ENCODE measurements around the gene INTS1. TPM values are rescaled to one million over a fixed set of nuclear protein-coding genes. Genes with fewer than 3 reads are reported as not detected.

INTS1 gene
- total and polyA plus RNA-seq, 11 donors = 35.5 to 67.4 (median 45.3) TPM

GRCh38 chr7:1431634-1432380, 72.4 kb downstream of the INTS1 start:
- Histone ChIP-seq H3K4me1 (peaks cover 0 to 11% (median 2%) of the 10 kb centered on the region in 12 donors), H3K27me3 (peaks cover 11 to 31% (median 22%) of the 10 kb centered on the region in 9 donors), H3K27ac (no peak overlapping the region), H3K4me3 (no peak overlapping the region), H3K9me3 (no peaks in the 10 kb centered on the region), H3K36me3 (peaks cover 0 to 10% (median 3%) of the 10 kb centered on the region in 9 donors)
- no peak for TF ChIP-seq POLR2A (IDR thresholded peaks at IDR 0.05)
- TF ChIP-seq CTCF (IDR thresholded peaks at IDR 0.05) = no peak
- ATAC-seq (peak in 3 of 4 donors; percentile 2 to 6 (median 2)), DNase-seq (no peak)
- intact Hi-C loops (cut with DNase I) = loop anchor here in 8 of 10 donors (1.0 to 10.0 kb wide), 8 partner anchors 35 to 240 kb away; no protein-coding TSS in a partner anchor
- 34 to 43% (median 40%) methylated on average over 10 to 22 of the region's 22 CpGs for WGBS, 4 donors

DNA sequence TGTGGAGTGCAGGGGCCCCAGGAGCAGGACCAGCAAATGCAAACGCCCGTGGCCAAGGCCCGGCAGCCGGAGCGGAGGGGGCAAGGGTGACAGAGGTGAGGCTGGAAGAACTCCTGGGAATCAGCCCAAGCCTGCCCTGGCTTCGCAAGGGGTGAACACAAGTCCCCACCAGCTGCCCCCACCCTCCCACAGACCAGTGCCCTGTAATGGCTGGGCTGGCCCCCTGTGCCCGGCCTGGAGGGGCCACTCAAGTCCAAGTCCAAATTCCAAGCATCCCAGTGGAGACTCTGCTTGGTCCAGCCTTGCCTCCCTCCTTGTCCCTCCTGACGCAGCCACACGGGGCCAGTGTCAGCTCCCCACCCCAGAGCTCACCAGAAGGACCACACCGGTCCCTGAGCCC, 73.0 kb downstream of the INTS1 start:
- H3K36me3 ChIP-seq = peaks cover 0 to 6% (median 0%) of the 10 kb centered on the region in 9 donors
- peaks cover 0 to 11% (median 2%) of the 10 kb centered on the region in 12 donors for H3K4me1 ChIP-seq
- no peak overlapping the region for H3K4me3 ChIP-seq
- no peaks in the 10 kb centered on the region for H3K9me3 ChIP-seq
- no peak overlapping the region for H3K27ac ChIP-seq
- H3K27me3 ChIP-seq = peaks cover 11 to 34% (median 22%) of the 10 kb centered on the region in 9 donors
- no peak for DNase-seq
- ATAC-seq = no peak
- intact Hi-C loops (cut with DNase I) = loop anchor here in 7 of 10 donors (5.0 to 10.0 kb wide), 6 partner anchors 36 to 239 kb away; no protein-coding TSS in a partner anchor
- TF ChIP-seq POLR2A (IDR thresholded peaks at IDR 0.05) = no peak
- no peak for TF ChIP-seq CTCF (IDR thresholded peaks at IDR 0.05)
- WGBS, 4 donors = 43 to 52% (median 48%) methylated on average over 10 of the region's 10 CpGs

- TF ChIP-seq CTCF (IDR thresholded peaks at IDR 0.05) (no peak), POLR2A (IDR thresholded peaks at IDR 0.05) (no peak)
- Histone ChIP-seq H3K27me3 (peaks cover 11 to 38% (median 22%) of the 10 kb centered on the region in 9 donors), H3K4me1 (peaks cover 0 to 11% (median 2%) of the 10 kb centered on the region in 12 donors), H3K4me3 (no peak overlapping the region), H3K36me3 (peaks cover 0 to under 1% (median 0%) of the 10 kb centered on the region in 9 donors), H3K27ac (no peak overlapping the region), H3K9me3 (no peaks in the 10 kb centered on the region)
- WGBS, 4 donors = 64 to 82% (median 66%) methylated on average over 20 to 32 of the region's 32 CpGs
- intact Hi-C loops (cut with DNase I) = loop anchor here in 7 of 10 donors (5.0 to 10.0 kb wide), 6 partner anchors 37 to 238 kb away; no protein-coding TSS in a partner anchor
- DNase-seq (no peak), ATAC-seq (no peak)
These were observed 73.9 kb downstream of the INTS1 start for GRCh38 chr7:1430056-1430845.

Data from heart left ventricle (tissue), 16 donors.